OCI-LY7 (cell line): Measurements from ENCODE around the gene BARHL2. TPM values are rescaled to one million over a fixed set of nuclear protein-coding genes. Genes with fewer than 3 reads are reported as not detected.

Source experiments
- BruUV-seq: library from RNA; stranded (reverse); fragments of 400-500 nt; replicated peaks from 2 replicates; lab custom pipeline; 2021; lab: Mats Ljungman, UMichigan
- CTCF ChIA-PET: fragments of 300-600 bp; sonication (Branson Sonifier 250); formaldehyde crosslinking; loops from one replicate; lab custom pipeline; 2022; ENCODE audit warnings: antibody characterized with exemption; ENCODE audit not compliant: unreplicated experiment; lab: Charles Lee
- POLR2A ChIA-PET: fragments of 300-600 bp; sonication (Branson Sonifier 250); formaldehyde crosslinking; loops from one replicate; lab custom pipeline; 2022; ENCODE audit warnings: antibody characterized with exemption; lab: Charles Lee
- DNase-seq: peaks from one replicate; pipeline ENCODE4 v3.0.0-alpha.2; 2015; ENCODE audit warnings: low spot score
- H2AFZ ChIP-seq: fragments of 200-600 bp; sonication (generic), shearing (Covaris generic); 2 replicates; pipeline ENCODE4 v1.6.1; 2014; ENCODE audit warnings: mild to moderate bottlenecking, antibody characterized with exemption, low read length, moderate library complexity
- H3K27ac ChIP-seq: fragments of 200-600 bp; sonication (generic); 2 replicates; pipeline ENCODE4 v1.5.1; 2014; ENCODE audit warnings: mixed run types, low read depth, mild to moderate bottlenecking, moderate library complexity, low read length, inconsistent platforms; ENCODE audit not compliant: poor library complexity, severe bottlenecking
- H3K36me3 ChIP-seq: fragments of 200-600 bp; sonication (generic); 2 replicates; pipeline ENCODE4 v1.6.1; 2014; ENCODE audit warnings: mild to moderate bottlenecking, antibody characterized with exemption, low read length, moderate library complexity, mixed read lengths; ENCODE audit not compliant: insufficient read depth
- H3K4me1 ChIP-seq: fragments of 200-600 bp; sonication (generic); 2 replicates; pipeline ENCODE4 v1.5.1; 2014; ENCODE audit warnings: mild to moderate bottlenecking, low read length; ENCODE audit not compliant: insufficient read depth, poor library complexity, severe bottlenecking
- H3K4me2 ChIP-seq: fragments of 200-600 bp; sonication (generic); 2 replicates; pipeline ENCODE4 v1.6.1; 2014; ENCODE audit warnings: mild to moderate bottlenecking, low read length
- H3K4me3 ChIP-seq: fragments of 200-600 bp; sonication (generic); 2 replicates; pipeline ENCODE4 v1.5.1; 2014; ENCODE audit warnings: mild to moderate bottlenecking, low read depth, low read length; ENCODE audit not compliant: poor library complexity, severe bottlenecking
- H3K79me2 ChIP-seq: fragments of 200-600 bp; sonication (generic); 2 replicates; pipeline ENCODE4 v1.6.1; 2016; ENCODE audit warnings: low read depth, mild to moderate bottlenecking, low read length, moderate library complexity, mixed read lengths; ENCODE audit not compliant: insufficient read depth
- H3K9me2 ChIP-seq: fragments of 200-600 bp; sonication (generic); 2 replicates; pipeline ENCODE4 v1.6.1; 2016; ENCODE audit warnings: mild to moderate bottlenecking, low read length, mixed read lengths; ENCODE audit not compliant: insufficient read depth
- H3K9me3 ChIP-seq: fragments of 200-600 bp; sonication (generic); 2 replicates; pipeline ENCODE4 v1.6.1; 2014; ENCODE audit warnings: mild to moderate bottlenecking, mixed run types, low read length, mixed read lengths
- H4K20me1 ChIP-seq: fragments of 200-600 bp; sonication (generic); 2 replicates; pipeline ENCODE4 v1.6.1; 2014; ENCODE audit warnings: mild to moderate bottlenecking, antibody characterized with exemption, low read length, moderate library complexity, mixed read lengths; ENCODE audit not compliant: insufficient read depth
- CTCF ChIP-seq: fragments of 200-600 bp; sonication (generic); conservative IDR thresholded peaks from 2 replicates; pipeline ENCODE4 v1.5.1; 2014; ENCODE audit warnings: mild to moderate bottlenecking, antibody characterized with exemption, low read length, moderate library complexity, mixed read lengths
- EZH2phosphoT487 ChIP-seq: fragments of 200-600 bp; sonication (generic); IDR thresholded peaks from 2 replicates; pipeline ENCODE4 v1.6.1; 2018; ENCODE audit warnings: low read depth, borderline replicate concordance, mild to moderate bottlenecking, mixed run types, antibody characterized with exemption, low read length, moderate library complexity, mixed read lengths
- intact Hi-C: fragments of 100-400 bp; cut with micrococcal nuclease; formaldehyde crosslinking; loops from one replicate; pipeline ENCODE4 v1.10.0; 2022; ENCODE audit not compliant: unreplicated experiment
- total RNA-seq, 2 experiments: library from RNA; depleted of rRNA in 1 of 2; stranded (reverse); fragments of >200 nt in 1 of 2; shearing (Covaris generic) in 1 of 2; gene quantifications; 2 replicates each; pipeline ENCODE4 v1.2.3, GENCODE V29; 2014 to 2022

The BARHL2 gene
- total RNA-seq, 2 experiments from 2014 or later = not detected

- Histone ChIP-seq H3K79me2 (no peaks in the 10 kb centered on the region), H3K4me1 (no peaks in the 10 kb centered on the region), H3K4me2 (no peak overlapping the region), H3K9me3 (no peaks in the 10 kb centered on the region), H3K4me3 (no peak overlapping the region), H3K36me3 (no peaks in the 10 kb centered on the region), H4K20me1 (no peaks in the 10 kb centered on the region), H3K9me2 (no peaks in the 10 kb centered on the region), H2AFZ (no peak overlapping the region), H3K27ac (no peak overlapping the region)
- intact Hi-C loops = no loop called here
- BruUV-seq = no TSS peak
- DNase-seq = no peak
- ChIA-PET CTCF (no interaction called here), POLR2A (no interaction called here)
- TF ChIP-seq EZH2phosphoT487 (no peak), CTCF (no peak)
These were observed 8.8 kb downstream of the BARHL2 start for GRCh38 chr1:90708236-90708786.

GRCh38 chr1:90707363-90707710 lies 9.8 kb downstream of the BARHL2 start:
- no peaks in the 10 kb centered on the region for H3K36me3 ChIP-seq
- no peaks in the 10 kb centered on the region for H3K9me3 ChIP-seq
- no peaks in the 10 kb centered on the region for H3K9me2 ChIP-seq
- no peak overlapping the region for H3K4me3 ChIP-seq
- no peaks in the 10 kb centered on the region for H4K20me1 ChIP-seq
- no peak for DNase-seq
- TF ChIP-seq CTCF = no peak
- TF ChIP-seq EZH2phosphoT487 = no peak
- no peak overlapping the region for H2AFZ ChIP-seq
- ChIA-PET POLR2A (interaction anchor here (0.6 kb wide), 2 partner anchors 769 to 1241 kb away, joined by 3 read pairs; no protein-coding TSS in a partner anchor), CTCF (no interaction called here)
- no peak overlapping the region for H3K4me2 ChIP-seq
- no peaks in the 10 kb centered on the region for H3K4me1 ChIP-seq
- H3K79me2 ChIP-seq = no peaks in the 10 kb centered on the region
- no TSS peak for BruUV-seq
- intact Hi-C loops = no loop called here
- H3K27ac ChIP-seq = no peak overlapping the region
